A673 (cell line): ENCODE data around the gene ZNF74.

Experiments used
- EZH2 ChIP-seq: fragments of 200-600 bp; sonication (generic); IDR thresholded peaks from 2 replicates; pipeline ENCODE4 v1.6.1; 2017; ENCODE audit warnings: borderline replicate concordance, low read depth, mild to moderate bottlenecking, mixed read lengths, antibody characterized with exemption, low read length; ENCODE audit not compliant: poor library complexity, severe bottlenecking
- TF ChIP-seq, protein P1 (sequence below): fragments of 300-800, 200-600 bp; sonication (generic); conservative IDR thresholded peaks from 2 replicates; pipeline ENCODE4 v1.5.1; 2017; ENCODE audit warnings: low read depth, mild to moderate bottlenecking, antibody characterized with exemption, low read length, moderate library complexity, mixed read lengths

DNA sequence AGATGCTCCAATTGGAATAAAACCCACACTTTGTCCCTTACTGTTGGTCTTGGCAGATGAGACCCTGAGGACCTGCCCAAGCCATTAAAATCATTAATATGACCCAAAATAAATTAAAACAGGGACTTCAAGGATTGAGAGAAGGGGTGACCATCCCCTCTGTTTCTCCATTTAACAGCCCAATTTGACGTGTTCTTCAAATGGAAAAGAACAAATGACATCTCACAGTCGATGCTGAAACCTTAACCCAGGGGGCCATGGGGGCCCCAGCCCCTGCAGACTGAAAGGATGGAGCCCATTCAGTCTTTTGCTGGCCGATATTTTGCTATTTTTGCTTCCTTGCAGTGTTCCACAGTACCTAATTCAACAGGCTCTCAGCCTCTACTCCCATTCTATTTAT is 20.5 kb downstream of the ZNF74 start:
- TF ChIP-seq, protein P1, sequence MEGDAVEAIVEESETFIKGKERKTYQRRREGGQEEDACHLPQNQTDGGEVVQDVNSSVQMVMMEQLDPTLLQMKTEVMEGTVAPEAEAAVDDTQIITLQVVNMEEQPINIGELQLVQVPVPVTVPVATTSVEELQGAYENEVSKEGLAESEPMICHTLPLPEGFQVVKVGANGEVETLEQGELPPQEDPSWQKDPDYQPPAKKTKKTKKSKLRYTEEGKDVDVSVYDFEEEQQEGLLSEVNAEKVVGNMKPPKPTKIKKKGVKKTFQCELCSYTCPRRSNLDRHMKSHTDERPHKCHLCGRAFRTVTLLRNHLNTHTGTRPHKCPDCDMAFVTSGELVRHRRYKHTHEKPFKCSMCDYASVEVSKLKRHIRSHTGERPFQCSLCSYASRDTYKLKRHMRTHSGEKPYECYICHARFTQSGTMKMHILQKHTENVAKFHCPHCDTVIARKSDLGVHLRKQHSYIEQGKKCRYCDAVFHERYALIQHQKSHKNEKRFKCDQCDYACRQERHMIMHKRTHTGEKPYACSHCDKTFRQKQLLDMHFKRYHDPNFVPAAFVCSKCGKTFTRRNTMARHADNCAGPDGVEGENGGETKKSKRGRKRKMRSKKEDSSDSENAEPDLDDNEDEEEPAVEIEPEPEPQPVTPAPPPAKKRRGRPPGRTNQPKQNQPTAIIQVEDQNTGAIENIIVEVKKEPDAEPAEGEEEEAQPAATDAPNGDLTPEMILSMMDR: no peak
- TF ChIP-seq EZH2: no peak
